Mononuclear cell (primary cell): Measurements from ENCODE around the gene PLA2G2C. TPM values are rescaled to one million over a fixed set of nuclear protein-coding genes. Genes with fewer than 3 reads are reported as not detected.
"Not testable (repeated sequence)": the region's sequence is repeated elsewhere in the genome, so short reads cannot be mapped to it uniquely, and the experiment has no call there.

Source experiments
- H3K27me3 ChIP-seq: 2 replicates; pipeline ENCODE4 v1.6.0; 2011; ENCODE audit warnings: low read length, control low read depth; ENCODE audit not compliant: insufficient read depth
- H3K4me1 ChIP-seq: 2 replicates; pipeline ENCODE4 v1.5.1; 2011; ENCODE audit warnings: mild to moderate bottlenecking, low read length, control low read depth; ENCODE audit not compliant: insufficient read depth
- H3K4me3 ChIP-seq: 2 replicates; pipeline ENCODE4 v1.5.1; 2011; ENCODE audit warnings: mild to moderate bottlenecking, low read length, moderate library complexity
- H3K9me3 ChIP-seq: 2 replicates; pipeline ENCODE4 v1.5.1; 2011; ENCODE audit warnings: low read depth, mild to moderate bottlenecking, control low read depth, low read length
- total RNA-seq: library from RNA; depleted of rRNA; stranded (reverse); fragments of >200 nt; gene quantifications from one replicate; pipeline ENCODE4 v1.2.3, GENCODE V29; 2012

PLA2G2C gene
- under 0.01 TPM for total RNA-seq

GRCh38 chr1:20185834-20186782 lies at the start of gene PLA2G2C, which contains the start of gene UBXN10:
PLA2G2C (minus strand) TSS chr1:20186518; CDS start chr1:20177363, 9,155 bp downstream.
UBXN10 (plus strand) TSS chr1:20186096; CDS start chr1:20190562, 4,466 bp downstream.
- Histone ChIP-seq H3K4me1 (peaks cover 37% of the 10 kb centered on the region), H3K4me3 (peak within 1 kb of the TSS; percentile 32), H3K27me3 (peaks cover 10% of the 10 kb centered on the region), H3K9me3 (no peaks in the 10 kb centered on the region)

GRCh38 chr1:20234788-20235535 lies 48.6 kb upstream of the PLA2G2C start:
- H3K9me3 ChIP-seq, result no peaks in the 10 kb centered on the region
- H3K4me1 ChIP-seq, result no peaks in the 10 kb centered on the region
- peaks cover 23% of the 10 kb centered on the region for H3K27me3 ChIP-seq
- H3K4me3 ChIP-seq, result no peak overlapping the region

- peaks cover 25% of the 10 kb centered on the region for H3K27me3 ChIP-seq
- H3K4me1 ChIP-seq, result no peaks in the 10 kb centered on the region
- no peaks in the 10 kb centered on the region for H3K9me3 ChIP-seq
- no peak overlapping the region for H3K4me3 ChIP-seq
These were observed 47.5 kb upstream of the PLA2G2C start for GRCh38 chr1:20233866-20234265.

GRCh38 chr1:20233394-20233793 lies 47.1 kb upstream of the PLA2G2C start:
- Histone ChIP-seq H3K9me3 (no peaks in the 10 kb centered on the region), H3K4me3 (no peak overlapping the region), H3K4me1 (no peaks in the 10 kb centered on the region), H3K27me3 (peaks cover 26% of the 10 kb centered on the region)

GRCh38 chr1:20232564-20232963 lies 46.2 kb upstream of the PLA2G2C start:
- not testable (repeated sequence) for H3K9me3 ChIP-seq
- H3K27me3 ChIP-seq, result peaks cover 30% of the 10 kb centered on the region

GRCh38 chr1:20229171-20229570 lies 42.9 kb upstream of the PLA2G2C start:
- Histone ChIP-seq H3K9me3 (no peaks in the 10 kb centered on the region), H3K27me3 (peaks cover 36% of the 10 kb centered on the region), H3K4me3 (no peak overlapping the region), H3K4me1 (no peaks in the 10 kb centered on the region)

More at GRCh38 chr1:20232564-20232963, 46.2 kb upstream of the PLA2G2C start:
- H3K4me3 ChIP-seq, H3K4me1 ChIP-seq: not testable (repeated sequence)

GRCh38 chr1:20228314-20228825 lies 42.1 kb upstream of the PLA2G2C start:
- peaks cover 30% of the 10 kb centered on the region for H3K27me3 ChIP-seq
- no peaks in the 10 kb centered on the region for H3K4me1 ChIP-seq
- no peaks in the 10 kb centered on the region for H3K9me3 ChIP-seq
- H3K4me3 ChIP-seq, result no peak overlapping the region

GRCh38 chr1:20227704-20228103 lies 41.4 kb upstream of the PLA2G2C start:
- H3K27me3 ChIP-seq, result peaks cover 24% of the 10 kb centered on the region
- no peak overlapping the region for H3K4me3 ChIP-seq
- no peaks in the 10 kb centered on the region for H3K4me1 ChIP-seq
- H3K9me3 ChIP-seq, result no peaks in the 10 kb centered on the region

- H3K27me3 ChIP-seq, result peaks cover 25% of the 10 kb centered on the region
- no peaks in the 10 kb centered on the region for H3K9me3 ChIP-seq
- H3K4me3 ChIP-seq, result no peak overlapping the region
- no peaks in the 10 kb centered on the region for H3K4me1 ChIP-seq
These were observed 38.2 kb upstream of the PLA2G2C start for GRCh38 chr1:20224546-20224945.

GRCh38 chr1:20223551-20224419 lies 37.5 kb upstream of the PLA2G2C start:
- no peak overlapping the region for H3K4me3 ChIP-seq
- no peaks in the 10 kb centered on the region for H3K9me3 ChIP-seq
- no peaks in the 10 kb centered on the region for H3K4me1 ChIP-seq

GRCh38 chr1:20223106-20223505 lies 36.8 kb upstream of the PLA2G2C start:
- H3K9me3 ChIP-seq, result no peaks in the 10 kb centered on the region
- peaks cover 20% of the 10 kb centered on the region for H3K27me3 ChIP-seq
- H3K4me1 ChIP-seq, result no peaks in the 10 kb centered on the region
- H3K4me3 ChIP-seq, result no peak overlapping the region

More at GRCh38 chr1:20223551-20224419, 37.5 kb upstream of the PLA2G2C start:
- peaks cover 22% of the 10 kb centered on the region for H3K27me3 ChIP-seq

- peaks cover 13% of the 10 kb centered on the region for H3K27me3 ChIP-seq
- no peak overlapping the region for H3K4me3 ChIP-seq
- no peaks in the 10 kb centered on the region for H3K4me1 ChIP-seq
These were observed 33.7 kb upstream of the PLA2G2C start for GRCh38 chr1:20220036-20220435.

GRCh38 chr1:20219053-20219452 lies 32.7 kb upstream of the PLA2G2C start:
- H3K4me3 ChIP-seq, H3K9me3 ChIP-seq, H3K4me1 ChIP-seq: not testable (repeated sequence)
- peaks cover 14% of the 10 kb centered on the region for H3K27me3 ChIP-seq

More at GRCh38 chr1:20220036-20220435, 33.7 kb upstream of the PLA2G2C start:
- H3K9me3 ChIP-seq, result no peaks in the 10 kb centered on the region

- no peaks in the 10 kb centered on the region for H3K9me3 ChIP-seq
- peaks cover 10% of the 10 kb centered on the region for H3K4me1 ChIP-seq
- no peak overlapping the region for H3K4me3 ChIP-seq
- peaks cover 25% of the 10 kb centered on the region for H3K27me3 ChIP-seq
These were observed 30.3 kb upstream of the PLA2G2C start for GRCh38 chr1:20216574-20216973.
